ENCODE results near the gene RHCE.
"Not testable (repeated sequence)": the region's sequence is repeated elsewhere in the genome, so short reads cannot be mapped to it uniquely, and the experiment has no call there.

RHCE gene

GRCh38 chr1:25420715-25421114 lies at the start of gene RHCE:
Gene RHCE, minus strand, starts transcription at chr1:25420825. Its CDS starts 39 bp downstream, at chr1:25420786.
- not testable (repeated sequence) for DNase-seq

- no peak for DNase-seq
Observed at GRCh38 chr1:25469177-25469576, 48.6 kb upstream of the RHCE start.

GRCh38 chr1:25468033-25468432 lies 47.4 kb upstream of the RHCE start:
- DNase-seq, result no peak

- no peak for DNase-seq
Observed at GRCh38 chr1:25467616-25468015, 47.0 kb upstream of the RHCE start.

GRCh38 chr1:25467193-25467592 lies 46.6 kb upstream of the RHCE start:
- no peak for DNase-seq

GRCh38 chr1:25462732-25463131 lies 42.1 kb upstream of the RHCE start:
- no peak for DNase-seq

- DNase-seq, result no peak
Observed at GRCh38 chr1:25461849-25462248, 41.2 kb upstream of the RHCE start.

- not testable (repeated sequence) for DNase-seq
Observed at GRCh38 chr1:25460816-25461215, 40.2 kb upstream of the RHCE start.

GRCh38 chr1:25460020-25460419 lies 39.4 kb upstream of the RHCE start:
- DNase-seq, result no peak

- no peak for DNase-seq
Observed at GRCh38 chr1:25458541-25459298, 38.1 kb upstream of the RHCE start.

- DNase-seq, result no peak
Observed at GRCh38 chr1:25456502-25456901, 35.9 kb upstream of the RHCE start.

GRCh38 chr1:25451908-25452307 lies 31.3 kb upstream of the RHCE start:
- DNase-seq, result no peak

- no peak for DNase-seq
Observed at GRCh38 chr1:25450891-25451290, 30.3 kb upstream of the RHCE start.

- no peak for DNase-seq
Observed at GRCh38 chr1:25447547-25447946, 26.9 kb upstream of the RHCE start.

- no peak for DNase-seq
Observed at GRCh38 chr1:25445993-25446538, 25.4 kb upstream of the RHCE start.

- DNase-seq, result not testable (repeated sequence)
Observed at GRCh38 chr1:25444604-25445003, 24.0 kb upstream of the RHCE start.

GRCh38 chr1:25443030-25443699 lies 22.5 kb upstream of the RHCE start:
- DNase-seq, result no peak

- DNase-seq, result no peak
Observed at GRCh38 chr1:25442178-25442577, 21.6 kb upstream of the RHCE start.

- DNase-seq, result no peak
Observed at GRCh38 chr1:25439287-25439686, 18.7 kb upstream of the RHCE start.

GRCh38 chr1:25437672-25438071 lies 17.0 kb upstream of the RHCE start:
- DNase-seq, result no peak

- no peak for DNase-seq
Observed at GRCh38 chr1:25435397-25436108, 14.9 kb upstream of the RHCE start.

- DNase-seq, result no peak
Observed at GRCh38 chr1:25433389-25434186, 13.0 kb upstream of the RHCE start.

Data from NCI-H187 treated with DMSO at 0.1 percent for 48 hours (cell line).